GM20000 (cell line): ENCODE measurements around the gene SEMA5A.

Experiments
- DNase-seq: peaks from one replicate; pipeline ENCODE4 v3.0.0; 2012; ENCODE audit warnings: low spot score
- TF ChIP-seq, protein P1 (sequence below): IDR thresholded peaks from 2 replicates; pipeline ENCODE4 v1.5.1; 2012; ENCODE audit warnings: mild to moderate bottlenecking, control low read depth; ENCODE audit errors: extremely low read depth, missing control alignments

SEMA5A gene

DNA sequence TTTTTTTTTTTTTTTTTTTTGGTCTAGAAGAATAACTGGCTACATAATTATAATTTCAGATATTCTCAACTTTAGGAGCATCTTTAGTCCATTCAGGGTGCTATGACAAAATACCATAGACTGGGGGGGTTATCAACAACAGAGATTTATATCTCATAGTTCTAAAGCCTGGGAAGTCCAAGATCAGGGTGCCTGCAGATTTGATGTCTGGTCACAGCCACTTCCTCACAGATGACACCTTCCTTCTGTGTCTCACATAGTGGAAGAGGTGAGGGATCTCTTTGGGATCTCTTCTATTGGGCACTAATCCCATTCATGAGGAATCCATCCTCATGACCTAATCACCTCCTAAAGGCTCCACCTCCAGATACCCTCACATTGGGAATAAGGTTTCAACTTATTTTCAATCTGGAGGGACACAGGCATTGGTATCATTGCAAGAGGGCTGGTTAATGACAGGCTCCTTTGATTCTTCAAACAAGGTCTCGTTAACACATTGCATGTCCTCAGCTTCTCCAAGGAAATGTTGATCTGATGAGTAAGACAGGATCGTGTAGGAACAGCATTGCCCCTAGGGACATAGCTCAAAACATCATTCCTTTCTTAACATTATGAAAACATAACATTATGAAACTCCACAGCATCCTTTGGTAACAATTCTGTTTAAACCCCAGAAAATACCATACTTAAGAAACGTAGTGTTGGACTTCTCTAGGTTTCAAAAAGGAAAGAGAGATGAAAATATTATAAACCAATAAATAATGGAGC lies 372.4 kb downstream of the SEMA5A start:
- TF ChIP-seq, protein P1, sequence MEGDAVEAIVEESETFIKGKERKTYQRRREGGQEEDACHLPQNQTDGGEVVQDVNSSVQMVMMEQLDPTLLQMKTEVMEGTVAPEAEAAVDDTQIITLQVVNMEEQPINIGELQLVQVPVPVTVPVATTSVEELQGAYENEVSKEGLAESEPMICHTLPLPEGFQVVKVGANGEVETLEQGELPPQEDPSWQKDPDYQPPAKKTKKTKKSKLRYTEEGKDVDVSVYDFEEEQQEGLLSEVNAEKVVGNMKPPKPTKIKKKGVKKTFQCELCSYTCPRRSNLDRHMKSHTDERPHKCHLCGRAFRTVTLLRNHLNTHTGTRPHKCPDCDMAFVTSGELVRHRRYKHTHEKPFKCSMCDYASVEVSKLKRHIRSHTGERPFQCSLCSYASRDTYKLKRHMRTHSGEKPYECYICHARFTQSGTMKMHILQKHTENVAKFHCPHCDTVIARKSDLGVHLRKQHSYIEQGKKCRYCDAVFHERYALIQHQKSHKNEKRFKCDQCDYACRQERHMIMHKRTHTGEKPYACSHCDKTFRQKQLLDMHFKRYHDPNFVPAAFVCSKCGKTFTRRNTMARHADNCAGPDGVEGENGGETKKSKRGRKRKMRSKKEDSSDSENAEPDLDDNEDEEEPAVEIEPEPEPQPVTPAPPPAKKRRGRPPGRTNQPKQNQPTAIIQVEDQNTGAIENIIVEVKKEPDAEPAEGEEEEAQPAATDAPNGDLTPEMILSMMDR: no peak
- DNase-seq: no peak

DNA sequence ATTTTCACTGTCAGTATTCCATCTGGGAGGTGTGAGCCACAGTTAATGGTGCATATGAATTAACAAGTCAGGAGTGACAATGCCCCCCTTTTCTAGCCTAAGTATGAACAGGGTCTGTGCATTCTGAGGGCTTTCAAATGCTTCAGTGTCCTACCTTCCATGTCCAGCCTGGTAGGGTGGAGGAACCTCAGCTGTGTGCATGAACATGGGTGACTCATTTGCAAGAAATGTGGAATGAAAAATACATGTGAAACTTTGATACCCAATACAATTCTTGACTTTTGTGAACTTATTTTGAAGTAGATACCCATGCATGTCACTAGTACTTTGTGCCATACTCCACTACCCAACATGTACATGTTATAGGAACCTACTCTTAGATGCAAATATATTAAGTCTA lies 375.8 kb downstream of the SEMA5A start:
- no peak for DNase-seq
- TF ChIP-seq, protein P1: no peak

DNA sequence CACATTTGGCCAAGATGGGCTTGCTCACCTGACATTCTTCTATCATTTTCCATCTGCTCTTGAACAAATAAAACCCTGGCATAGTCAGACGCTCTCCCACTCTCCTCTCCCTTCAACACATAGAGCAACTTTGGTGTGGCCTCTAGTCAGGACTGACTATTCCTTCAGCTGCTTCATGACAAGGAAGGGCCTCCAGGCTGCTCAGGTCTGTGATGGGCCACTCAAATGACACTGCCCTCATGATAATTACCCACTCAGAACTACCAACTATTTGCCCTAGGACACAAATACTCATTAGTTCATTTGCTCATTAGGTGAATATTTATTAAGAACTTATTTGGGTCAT lies 376.3 kb downstream of the SEMA5A start:
- TF ChIP-seq, protein P1: no peak
- DNase-seq: no peak

DNA sequence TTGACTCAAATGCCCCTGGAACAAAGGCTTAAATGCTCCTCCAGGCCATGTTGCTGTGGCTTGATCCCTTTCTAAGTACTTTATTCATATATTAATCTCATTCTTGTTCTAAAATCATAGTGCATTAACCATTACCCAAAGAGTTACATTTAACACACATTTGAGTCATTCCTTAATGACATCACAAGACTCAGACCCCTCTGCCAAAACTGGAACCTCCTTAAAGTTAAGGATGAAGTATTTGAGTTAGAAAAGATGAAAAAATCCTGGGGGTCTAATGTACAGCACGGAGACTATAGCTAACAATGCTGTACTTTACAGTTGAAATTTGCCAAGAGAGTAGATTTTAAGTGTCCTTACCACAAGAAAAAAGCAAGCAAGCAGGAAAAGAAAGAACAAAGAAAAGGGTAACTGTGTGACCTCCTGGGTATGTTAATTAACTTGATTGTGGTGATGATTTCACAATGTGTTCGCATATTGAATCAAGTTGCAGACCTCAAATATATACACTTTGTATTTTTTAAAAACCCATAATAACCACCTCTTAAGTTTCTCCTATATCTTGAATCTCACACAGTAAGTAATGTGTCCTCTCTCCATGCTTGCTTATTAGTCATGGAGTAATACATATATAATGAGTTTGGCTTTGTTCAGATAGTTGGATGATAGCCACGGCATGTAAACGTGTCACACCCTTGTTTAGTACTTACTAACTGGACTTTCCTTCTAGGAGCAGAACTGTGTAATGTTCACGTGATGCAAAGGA lies 376.9 kb downstream of the SEMA5A start:
- DNase-seq: no peak
- TF ChIP-seq, protein P1: no peak

DNA sequence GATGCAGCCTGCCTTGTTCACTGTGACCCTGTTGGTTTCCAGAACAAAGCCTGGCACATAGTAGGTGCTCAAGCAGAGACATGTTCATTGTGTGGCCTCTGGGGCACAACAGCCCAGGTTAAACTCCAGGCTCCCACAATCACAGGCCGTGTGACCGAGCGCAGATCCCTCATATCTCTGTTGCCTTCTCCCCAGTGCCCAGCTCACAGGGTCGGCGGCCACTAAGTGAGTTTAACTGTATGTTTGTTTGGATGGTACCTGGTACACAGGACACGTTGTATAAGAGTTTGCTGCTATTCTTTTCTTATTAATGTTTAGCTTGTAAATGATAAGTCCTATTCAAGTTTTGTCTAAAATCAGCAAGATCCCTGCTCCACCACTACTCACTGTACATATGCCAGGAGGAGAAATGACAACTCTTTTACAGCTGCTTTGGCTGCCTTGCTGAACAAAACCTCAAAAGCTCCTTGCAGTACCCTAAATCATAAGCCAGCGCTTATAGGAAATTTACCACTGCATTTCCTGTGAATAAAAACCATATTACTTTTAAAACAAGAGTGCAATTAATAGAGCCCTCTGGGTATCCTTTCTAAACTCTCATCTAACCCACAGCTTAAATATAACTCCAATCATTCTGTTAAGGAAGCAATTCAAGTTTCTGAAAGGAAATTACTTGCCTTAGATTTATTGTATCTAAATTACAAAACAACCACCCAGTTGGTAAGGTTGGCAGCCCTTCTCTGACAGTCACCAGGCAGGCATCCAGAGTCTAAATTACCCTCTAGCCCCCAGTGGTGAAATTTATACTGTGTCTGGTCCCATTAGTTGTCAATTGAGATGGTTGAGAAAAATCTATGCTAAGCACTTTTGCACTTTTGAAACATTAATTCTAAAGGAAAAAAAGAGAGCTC lies 379.4 kb downstream of the SEMA5A start:
- DNase-seq: no peak
- TF ChIP-seq, protein P1: no peak

DNA sequence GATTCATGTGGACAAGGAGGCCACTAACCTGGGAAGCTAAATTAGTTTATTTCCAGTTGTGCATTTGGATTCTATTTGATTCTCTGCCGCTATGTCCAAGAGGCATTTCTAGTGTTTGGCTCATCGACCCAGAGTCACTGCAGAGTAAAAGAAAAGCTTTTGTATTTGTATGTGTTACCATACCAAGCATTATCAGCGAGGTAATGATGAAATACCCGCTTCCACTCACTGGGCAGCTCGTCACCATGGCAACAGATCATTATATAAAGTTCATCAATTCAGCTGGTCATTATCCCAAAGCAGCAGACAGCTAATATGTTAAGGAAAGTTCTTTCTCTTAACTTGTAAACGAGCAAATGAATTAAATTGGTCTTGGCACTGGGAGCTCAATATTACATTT lies 380.3 kb downstream of the SEMA5A start:
- TF ChIP-seq, protein P1: no peak
- no peak for DNase-seq
